ENCODE data around the gene ELF4. TPM values are rescaled to one million over a fixed set of nuclear protein-coding genes. Genes with fewer than 3 reads are reported as not detected.
A peak's percentile ranks its signal among the peaks of the same experiment; 100 is the strongest.

Gene ELF4
- total and polyA plus RNA-seq, 2 of the 13 experiments (the other 11 are each of a cell fraction or from before 2014, with no cell fraction given), result 1.3 to 2.6 TPM

- Histone ChIP-seq H3K36me3 (replicated peaks in 1 of 2; ENCODE audit: control insufficient read depth in 1 of 2, insufficient read depth in 2 of 2, low read length in 2 of 2) (peaks cover 6 to 30% of the 10 kb centered on the region in 2 experiments; a peak in 4 of 5 replicates), H3K9me3 (ENCODE audit: low read length) (no peaks in the 10 kb centered on the region), H4K20me1 (ENCODE audit: insufficient read depth, low read length) (no peaks in the 10 kb centered on the region), H3K79me2 (ENCODE audit: insufficient read depth, low read length) (no peaks in the 10 kb centered on the region), H3K4me3 (replicated peaks in 1 of 3; ENCODE audit: insufficient read depth in 1 of 3, low read depth in 2 of 3, low read length in 3 of 3) (no peak overlapping the region), H3K9ac (ENCODE audit: insufficient read depth, low read depth, low read length) (no peak overlapping the region), H3K27ac (ENCODE audit: extremely low read length, insufficient read depth, low read length) (no peak overlapping the region), H3K4me1 (ENCODE audit: insufficient read depth, low read length) (no peaks in the 10 kb centered on the region), H2AFZ (ENCODE audit: low read length) (no peak overlapping the region), H3K4me2 (ENCODE audit: low read depth, low read length) (no peak overlapping the region), H3K27me3 (ENCODE audit: control insufficient read depth in 1 of 2, insufficient read depth in 2 of 2, low read length in 2 of 2) (no peaks in the 10 kb centered on the region)
- BruUV-seq (replicated peaks), result no TSS peak
- in situ Hi-C loops (cut with HindIII; ENCODE audit: extremely low pct_ligation_motif_present, low pct_unique_long_range_greater_than_20kb), result no loop called here
- no peak for TF ChIP-seq ZNF275 (CRISPR knock-in tag; IDR thresholded peaks at IDR 0.05; ENCODE audit: borderline replicate concordance)
- TF ChIP-seq, protein P1, sequence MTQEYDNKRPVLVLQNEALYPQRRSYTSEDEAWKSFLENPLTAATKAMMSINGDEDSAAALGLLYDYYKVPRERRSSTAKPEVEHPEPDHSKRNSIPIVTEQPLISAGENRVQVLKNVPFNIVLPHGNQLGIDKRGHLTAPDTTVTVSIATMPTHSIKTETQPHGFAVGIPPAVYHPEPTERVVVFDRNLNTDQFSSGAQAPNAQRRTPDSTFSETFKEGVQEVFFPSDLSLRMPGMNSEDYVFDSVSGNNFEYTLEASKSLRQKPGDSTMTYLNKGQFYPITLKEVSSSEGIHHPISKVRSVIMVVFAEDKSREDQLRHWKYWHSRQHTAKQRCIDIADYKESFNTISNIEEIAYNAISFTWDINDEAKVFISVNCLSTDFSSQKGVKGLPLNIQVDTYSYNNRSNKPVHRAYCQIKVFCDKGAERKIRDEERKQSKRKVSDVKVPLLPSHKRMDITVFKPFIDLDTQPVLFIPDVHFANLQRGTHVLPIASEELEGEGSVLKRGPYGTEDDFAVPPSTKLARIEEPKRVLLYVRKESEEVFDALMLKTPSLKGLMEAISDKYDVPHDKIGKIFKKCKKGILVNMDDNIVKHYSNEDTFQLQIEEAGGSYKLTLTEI (CRISPR knock-in tag; conservative IDR thresholded peaks at IDR 0.05), result no peak
- no peak for TF ChIP-seq ZNF547 (CRISPR knock-in tag; IDR thresholded peaks at IDR 0.05)
- TF ChIP-seq MAFF (IDR thresholded peaks at IDR 0.05; ENCODE audit: low read depth, low read length), result peak; percentile 31; the same call in 1 of the 2 replicates
- TF ChIP-seq ARID4A (CRISPR knock-in tag; IDR thresholded peaks at IDR 0.05; ENCODE audit: borderline replicate concordance), result no peak
- TF ChIP-seq MAFK (conservative IDR thresholded peaks at IDR 0.05 in 1 of 2, IDR thresholded peaks at IDR 0.05 in 1 of 2; ENCODE audit: low read length in 2 of 2), result peak; percentile 16 to 61; a peak in 2 of 4 replicates
- TF ChIP-seq BORCS8-MEF2B (CRISPR knock-in tag; IDR thresholded peaks at IDR 0.05), result no peak
- no peak for TF ChIP-seq ZNF296 (CRISPR knock-in tag; conservative IDR thresholded peaks at IDR 0.05)
- no peak for TF ChIP-seq TAF1 (CRISPR knock-in tag; IDR thresholded peaks at IDR 0.05)
- DNase-seq (ENCODE audit: low spot score) (no peak), ATAC-seq (no peak), FAIRE-seq (no peak)
- intact Hi-C loops (cut with micrococcal nuclease; ENCODE audit: unreplicated experiment), result no loop called here
- WGBS (ENCODE audit: low lambda C conversion rate), result 96% methylated on average over 4 of the region's 4 CpGs
- ChIA-PET POLR2A (no interaction called here), CTCF (ENCODE audit: low intra/inter-chr PET ratio, low total read pairs) (no interaction called here)
Measured at GRCh38 chrX:130145123-130145522, 34.8 kb upstream of the ELF4 start.

All from HepG2 (cell line).